ENCODE results near the gene APOBEC3F. TPM values are rescaled to one million over a fixed set of nuclear protein-coding genes. Genes with fewer than 3 reads are reported as not detected.

Gene APOBEC3F
- total RNA-seq, 3 donors from 2014 or later = 7.4 to 14.1 (median 8.8) TPM

DNA sequence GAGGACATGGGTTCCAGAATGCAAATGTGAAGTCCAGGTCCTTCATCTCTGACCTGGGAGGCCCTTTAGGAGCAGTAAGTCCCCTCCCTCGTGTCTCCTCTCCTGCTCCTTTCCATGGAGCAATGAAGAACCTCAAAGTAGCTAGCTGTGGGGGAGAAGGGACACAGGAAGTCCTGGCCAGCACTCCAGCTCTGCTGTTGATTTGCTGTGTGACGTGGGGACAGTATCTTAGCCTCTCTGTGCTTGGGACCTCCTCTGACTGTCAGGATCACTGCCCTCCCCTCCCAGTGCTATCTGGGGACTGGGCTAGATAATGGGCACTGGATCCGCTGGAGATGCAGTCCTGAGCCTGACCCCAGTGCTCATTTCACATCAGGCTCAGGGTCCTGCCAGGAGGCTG, 55.3 kb downstream of the APOBEC3F start:
- no peaks in the 10 kb centered on the region for H3K36me3 ChIP-seq (ENCODE audit: low read depth)
- H3K4me1 ChIP-seq (ENCODE audit: low read depth) = no peaks in the 10 kb centered on the region
- intact Hi-C loops (cut with DNase I, micrococcal nuclease) = no loop called here
- ATAC-seq = no peak
- DNase-seq = no peak
- no peaks in the 10 kb centered on the region for H3K9me3 ChIP-seq
- no peak overlapping the region for H3K4me3 ChIP-seq
- TF ChIP-seq, protein P1, sequence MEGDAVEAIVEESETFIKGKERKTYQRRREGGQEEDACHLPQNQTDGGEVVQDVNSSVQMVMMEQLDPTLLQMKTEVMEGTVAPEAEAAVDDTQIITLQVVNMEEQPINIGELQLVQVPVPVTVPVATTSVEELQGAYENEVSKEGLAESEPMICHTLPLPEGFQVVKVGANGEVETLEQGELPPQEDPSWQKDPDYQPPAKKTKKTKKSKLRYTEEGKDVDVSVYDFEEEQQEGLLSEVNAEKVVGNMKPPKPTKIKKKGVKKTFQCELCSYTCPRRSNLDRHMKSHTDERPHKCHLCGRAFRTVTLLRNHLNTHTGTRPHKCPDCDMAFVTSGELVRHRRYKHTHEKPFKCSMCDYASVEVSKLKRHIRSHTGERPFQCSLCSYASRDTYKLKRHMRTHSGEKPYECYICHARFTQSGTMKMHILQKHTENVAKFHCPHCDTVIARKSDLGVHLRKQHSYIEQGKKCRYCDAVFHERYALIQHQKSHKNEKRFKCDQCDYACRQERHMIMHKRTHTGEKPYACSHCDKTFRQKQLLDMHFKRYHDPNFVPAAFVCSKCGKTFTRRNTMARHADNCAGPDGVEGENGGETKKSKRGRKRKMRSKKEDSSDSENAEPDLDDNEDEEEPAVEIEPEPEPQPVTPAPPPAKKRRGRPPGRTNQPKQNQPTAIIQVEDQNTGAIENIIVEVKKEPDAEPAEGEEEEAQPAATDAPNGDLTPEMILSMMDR (IDR thresholded peaks at IDR 0.05) = no peak

DNA sequence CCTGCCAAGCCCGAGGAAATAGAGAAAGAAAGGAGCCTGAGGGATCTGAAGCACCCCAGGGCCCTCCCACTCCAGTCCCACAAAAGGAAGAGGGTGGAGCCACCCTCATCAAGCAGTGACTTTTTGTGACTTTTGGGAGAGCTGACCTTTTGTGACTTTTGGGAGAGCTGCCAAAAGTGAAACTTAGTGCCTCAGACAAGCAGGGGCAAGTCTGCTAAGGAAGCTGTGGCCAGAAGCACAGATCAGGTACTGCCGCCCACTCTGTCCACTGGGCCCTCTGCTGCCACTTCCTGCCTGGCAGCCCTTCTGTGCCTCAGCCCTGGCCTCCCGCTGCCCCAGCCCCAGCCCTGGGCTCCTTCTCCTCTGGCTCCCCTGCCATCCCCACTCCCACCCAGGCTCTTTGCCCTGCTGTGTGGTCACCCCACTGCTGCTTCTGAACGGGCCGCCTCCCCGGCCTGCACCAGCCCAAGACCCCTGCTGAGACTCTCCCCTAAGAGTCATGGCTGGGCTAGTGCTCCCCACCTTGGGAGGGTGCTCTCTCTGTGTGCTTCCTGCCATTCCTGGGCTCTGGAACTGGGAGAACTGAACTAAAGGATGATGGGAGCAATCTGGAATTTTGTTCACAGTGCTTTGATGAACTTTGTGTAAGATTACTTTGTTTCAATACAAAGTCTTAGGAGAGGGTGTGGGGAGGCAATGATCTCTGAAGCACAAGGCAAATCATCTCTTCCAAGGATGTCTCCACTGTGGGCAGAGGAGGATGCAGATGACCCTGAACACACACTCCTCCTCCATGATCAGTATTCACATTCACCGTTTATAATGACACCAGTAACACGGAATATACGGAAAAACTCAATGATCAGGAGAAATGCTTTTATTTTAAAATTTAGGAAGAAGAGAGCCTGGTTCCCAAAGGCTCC, 56.7 kb downstream of the APOBEC3F start, which contains the start of gene APOBEC3H:
Gene APOBEC3H, plus strand, starts transcription at position 147 of the 923 bp plus-strand sequence. CDS start 3,035 bp downstream, outside the sequence.
- H3K4me3 ChIP-seq = no peak within 1 kb of the TSS
- H3K4me1 ChIP-seq (ENCODE audit: low read depth) = no peaks in the 10 kb centered on the region
- TF ChIP-seq, protein P1 (IDR thresholded peaks at IDR 0.05) = no peak
- DNase-seq = peak in 1 of 3 donors; percentile 66
- H3K9me3 ChIP-seq = no peaks in the 10 kb centered on the region
- peak; percentile 64 for ATAC-seq
- intact Hi-C loops (cut with DNase I, micrococcal nuclease) = no loop called here
- no peaks in the 10 kb centered on the region for H3K36me3 ChIP-seq (ENCODE audit: low read depth)

DNA sequence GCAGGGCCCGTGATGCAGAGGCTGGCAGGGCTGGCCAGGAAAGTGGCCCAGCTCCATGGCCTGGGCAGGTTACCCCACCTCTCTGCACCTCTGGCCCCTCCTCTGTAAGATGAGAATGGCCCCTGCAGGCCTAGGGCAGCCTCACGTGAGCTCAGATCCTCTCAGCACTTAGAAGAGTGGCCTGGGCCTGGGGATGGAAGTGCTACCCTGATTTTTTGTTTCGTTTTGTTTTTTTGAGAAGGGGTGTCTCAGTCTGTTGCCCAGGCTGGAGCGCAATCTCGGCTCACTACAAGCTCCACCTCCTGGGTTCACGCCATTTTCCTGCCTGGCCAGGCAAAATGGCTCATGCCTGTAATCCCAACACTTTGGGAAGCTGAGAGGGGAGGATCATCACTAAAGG, 57.4 kb downstream of the APOBEC3F start:
- peak; percentile 6 for ATAC-seq
- TF ChIP-seq, protein P1 (IDR thresholded peaks at IDR 0.05) = no peak

DNA sequence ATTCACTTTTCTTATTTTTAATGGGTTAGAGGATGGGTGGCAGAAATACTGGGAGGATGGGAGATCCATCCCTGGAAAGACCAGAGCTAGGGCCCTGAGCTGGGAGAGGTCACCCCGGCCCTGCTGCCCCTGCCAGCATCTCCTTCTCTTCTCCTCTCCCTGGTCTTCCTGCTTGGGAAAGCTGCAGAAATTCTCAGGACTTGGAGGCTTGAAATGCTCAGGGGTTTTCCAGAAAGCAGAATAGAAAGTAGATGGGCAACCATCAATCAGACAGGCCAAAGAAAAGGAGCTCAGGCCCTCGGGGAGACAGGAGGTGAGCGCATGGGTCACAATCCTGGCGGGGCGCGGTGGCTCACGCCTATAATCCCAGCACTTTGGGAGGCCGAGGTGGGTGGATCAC, 57.9 kb downstream of the APOBEC3F start:
- H3K9me3 ChIP-seq = no peaks in the 10 kb centered on the region
- intact Hi-C loops (cut with DNase I, micrococcal nuclease) = no loop called here

More for the DNA sequence above, 57.4 kb downstream of the APOBEC3F start:
- H3K9me3 ChIP-seq = no peaks in the 10 kb centered on the region
- DNase-seq = no peak
- H3K36me3 ChIP-seq (ENCODE audit: low read depth) = no peaks in the 10 kb centered on the region
- H3K4me3 ChIP-seq = no peak overlapping the region
- no peaks in the 10 kb centered on the region for H3K4me1 ChIP-seq (ENCODE audit: low read depth)
- intact Hi-C loops (cut with DNase I, micrococcal nuclease) = no loop called here

GRCh38 chr22:39101226-39101625, 60.6 kb downstream of the APOBEC3F start:
- Histone ChIP-seq H3K4me3 (no peak overlapping the region), H3K4me1 (ENCODE audit: low read depth) (no peaks in the 10 kb centered on the region), H3K36me3 (ENCODE audit: low read depth) (no peaks in the 10 kb centered on the region), H3K9me3 (no peaks in the 10 kb centered on the region)
- ATAC-seq (no peak), DNase-seq (no peak)
- TF ChIP-seq, protein P1 (IDR thresholded peaks at IDR 0.05) = no peak
- intact Hi-C loops (cut with DNase I, micrococcal nuclease) = no loop called here

More for the DNA sequence above, 57.9 kb downstream of the APOBEC3F start:
- ATAC-seq (no peak), DNase-seq (no peak)
- H3K36me3 ChIP-seq (ENCODE audit: low read depth) = no peaks in the 10 kb centered on the region
- H3K4me3 ChIP-seq = no peak overlapping the region
- no peaks in the 10 kb centered on the region for H3K4me1 ChIP-seq (ENCODE audit: low read depth)
- TF ChIP-seq, protein P1 (IDR thresholded peaks at IDR 0.05) = no peak
